GM23248 (cell line): ENCODE results near the gene VPS35.

Experiments
- EZH2 ChIP-seq: fragments of 200-600 bp; sonication (generic); IDR thresholded peaks from 2 replicates; pipeline ENCODE4 v1.6.1; 2018; ENCODE audit warnings: antibody characterized with exemption, mild to moderate bottlenecking; ENCODE audit not compliant: insufficient read depth, poor library complexity, severe bottlenecking
- EZH2phosphoT487 ChIP-seq: fragments of 200-600 bp; sonication (generic); IDR thresholded peaks from 2 replicates; pipeline ENCODE4 v1.6.1; 2018; ENCODE audit warnings: antibody characterized with exemption, moderate library complexity, mild to moderate bottlenecking, low read depth; ENCODE audit not compliant: insufficient read depth

- TF ChIP-seq EZH2 (no peak), EZH2phosphoT487 (no peak)
Measured at GRCh38 chr16:46701615-46702014, 12.6 kb upstream of the VPS35 start.
